Measurements from ENCODE around the gene ADAM12. TPM values are rescaled to one million over a fixed set of nuclear protein-coding genes. Genes with fewer than 3 reads are reported as not detected.

ADAM12 gene
- polyA plus RNA-seq, 1 of the 3 experiments (the other 2 are of a cell fraction) = 25.0 TPM

GRCh38 chr10:126119599-126119998 lies 268.7 kb downstream of the ADAM12 start:
- Histone ChIP-seq H3K27me3 (ENCODE audit: insufficient read depth) (no peaks in the 10 kb centered on the region), H3K79me2 (ENCODE audit: insufficient read depth) (no peaks in the 10 kb centered on the region), H3K9me2 (no peaks in the 10 kb centered on the region), H3K27ac (ENCODE audit: low read depth in 2 of 2, low read length in 1 of 2) (no peak overlapping the region), H3K4me3 (ENCODE audit: low read depth in 2 of 2, low read length in 1 of 2) (no peak overlapping the region), H3K36me3 (replicated peaks in 1 of 2; ENCODE audit: control insufficient read depth in 1 of 2, insufficient read depth in 2 of 2, low read length in 1 of 2) (peaks cover 0 to 6% of the 10 kb centered on the region in 2 experiments), H3F3A (replicated peaks; ENCODE audit: insufficient read depth) (no peaks in the 10 kb centered on the region), H4K20me1 (ENCODE audit: insufficient read depth) (no peaks in the 10 kb centered on the region), H3K9me3 (no peaks in the 10 kb centered on the region), H3K4me1 (ENCODE audit: control insufficient read depth in 1 of 2, insufficient read depth in 2 of 2, low read depth in 1 of 2, low read length in 1 of 2) (peaks cover 0 to 15% of the 10 kb centered on the region in 2 experiments; a peak in 2 of 4 replicates), H2AFZ (ENCODE audit: low read depth) (no peak overlapping the region), H3K9ac (no peak overlapping the region), H3K4me2 (no peak overlapping the region)
- ChIA-PET POLR2A (no interaction called here), CTCF (interaction anchor here (0.9 kb wide), 1 partner anchor 384 kb away, joined by 3 read pairs; no protein-coding TSS in a partner anchor)
- TF ChIP-seq REST (IDR thresholded peaks at IDR 0.05; ENCODE audit: low read depth, low read length) (no peak), SIN3A (IDR thresholded peaks at IDR 0.05; ENCODE audit: borderline replicate concordance, low read depth, low read length) (no peak), ELF1 (IDR thresholded peaks at IDR 0.05) (no peak), NRF1 (IDR thresholded peaks at IDR 0.05; ENCODE audit: low read depth, low read length) (no peak), MXI1 (IDR thresholded peaks at IDR 0.05; ENCODE audit: low read depth, low read length) (no peak), EZH2phosphoT487 (IDR thresholded peaks at IDR 0.05; ENCODE audit: borderline replicate concordance, low read depth) (no peak), FOXJ3 (CRISPR knock-in tag; IDR thresholded peaks at IDR 0.05) (no peak), GABPA (IDR thresholded peaks at IDR 0.05; ENCODE audit: low read depth) (no peak)
- DNase-seq = no peak
- WGBS (ENCODE audit: low lambda C conversion rate) = 91% methylated on average over 3 of the region's 3 CpGs

GRCh38 chr10:126118476-126118875 lies 269.8 kb downstream of the ADAM12 start:
- H3K79me2 ChIP-seq (ENCODE audit: insufficient read depth) = no peaks in the 10 kb centered on the region
- DNase-seq = no peak
- WGBS (ENCODE audit: low lambda C conversion rate) = 82% methylated on average over 4 of the region's 4 CpGs
- H3K27ac ChIP-seq (ENCODE audit: low read depth in 2 of 2, low read length in 1 of 2) = no peak overlapping the region
- no peaks in the 10 kb centered on the region for H3F3A ChIP-seq (replicated peaks; ENCODE audit: insufficient read depth)
- H3K9me2 ChIP-seq = no peaks in the 10 kb centered on the region
- no peak overlapping the region for H3K4me2 ChIP-seq
- H3K36me3 ChIP-seq (replicated peaks in 1 of 2; ENCODE audit: control insufficient read depth in 1 of 2, insufficient read depth in 2 of 2, low read length in 1 of 2) = peaks cover 0 to 6% of the 10 kb centered on the region in 2 experiments
- H3K9ac ChIP-seq = no peak overlapping the region
- no peaks in the 10 kb centered on the region for H4K20me1 ChIP-seq (ENCODE audit: insufficient read depth)
- no peak overlapping the region for H2AFZ ChIP-seq (ENCODE audit: low read depth)
- CTCF ChIA-PET = no interaction called here
- H3K27me3 ChIP-seq (ENCODE audit: insufficient read depth) = no peaks in the 10 kb centered on the region
- H3K9me3 ChIP-seq = no peaks in the 10 kb centered on the region
- POLR2A ChIA-PET = interaction anchor here (0.9 kb wide), 1 partner anchor 12 kb away, joined by 5 read pairs; no protein-coding TSS in a partner anchor
- no peak overlapping the region for H3K4me3 ChIP-seq (ENCODE audit: low read depth in 2 of 2, low read length in 1 of 2)
- peaks cover 0 to 13% of the 10 kb centered on the region in 2 experiments; a peak in 2 of 4 replicates for H3K4me1 ChIP-seq (ENCODE audit: control insufficient read depth in 1 of 2, insufficient read depth in 2 of 2, low read depth in 1 of 2, low read length in 1 of 2)
- TF ChIP-seq USF1 (IDR thresholded peaks at IDR 0.05; ENCODE audit: borderline replicate concordance, low read depth) = no peak
- no peak for TF ChIP-seq PBX3 (IDR thresholded peaks at IDR 0.05)
- TF ChIP-seq MEF2A (IDR thresholded peaks at IDR 0.05; ENCODE audit: borderline replicate concordance, low read depth) = no peak
- no peak for TF ChIP-seq RAD21 (IDR thresholded peaks at IDR 0.05; ENCODE audit: low read length)
- no peak for TF ChIP-seq CHD2 (IDR thresholded peaks at IDR 0.05; ENCODE audit: low read length, partially characterized antibody)
- no peak for TF ChIP-seq TAF1 (IDR thresholded peaks at IDR 0.05; ENCODE audit: borderline replicate concordance, low read depth, low read length)
- no peak for TF ChIP-seq MAX (IDR thresholded peaks at IDR 0.05; ENCODE audit: low read depth)
- TF ChIP-seq IRF3 (IDR thresholded peaks at IDR 0.05; ENCODE audit: low read depth, low read length) = no peak
- no peak for TF ChIP-seq EP300 (IDR thresholded peaks at IDR 0.05; ENCODE audit: borderline replicate concordance in 1 of 2, low read depth in 1 of 2, low read length in 1 of 2)
- TF ChIP-seq REST (IDR thresholded peaks at IDR 0.05; ENCODE audit: low read depth, low read length) = no peak

Data from SK-N-SH (cell line).